GM18505 (cell line): ENCODE measurements around the gene C16orf92.

Experiments used
- ATAC-seq: cut with Tn5 transposase; IDR thresholded peaks from one replicate; pipeline ENCODE4 v1.9.1; 2021; ENCODE audit not compliant: unreplicated experiment
- POLR2A ChIP-seq: IDR thresholded peaks from 4 replicates; pipeline ENCODE4 v1.6.1; 2011; ENCODE audit warnings: borderline replicate concordance; ENCODE audit not compliant: insufficient read depth, insufficient read length; ENCODE audit errors: extremely low read depth

C16orf92 gene

GRCh38 chr16:30063278-30063892, 40.4 kb downstream of the C16orf92 start:
- no peak for ATAC-seq
- no peak for TF ChIP-seq POLR2A

- peak; percentile 73 for TF ChIP-seq POLR2A
- no peak for ATAC-seq
Measured at GRCh38 chr16:30063893-30064728, 41.1 kb downstream of the C16orf92 start.

- no peak for TF ChIP-seq POLR2A
- no peak for ATAC-seq
Measured at GRCh38 chr16:30064729-30065101, 41.7 kb downstream of the C16orf92 start.

- TF ChIP-seq POLR2A = peak; percentile 94
- ATAC-seq = peak; percentile 74
Measured at GRCh38 chr16:30065102-30065942, 42.3 kb downstream of the C16orf92 start, which contains the start of gene ALDOA. Gene ALDOA (plus strand): TSS chr16:30065760. CDS start chr16:30066898, 1,138 bp downstream.

- peak; percentile 0 for ATAC-seq
- no peak for TF ChIP-seq POLR2A
Measured at GRCh38 chr16:30065943-30066760, 43.2 kb downstream of the C16orf92 start.

- ATAC-seq = no peak
- no peak for TF ChIP-seq POLR2A
Measured at GRCh38 chr16:30066761-30067583, 44.0 kb downstream of the C16orf92 start.

GRCh38 chr16:30067584-30067916, 44.6 kb downstream of the C16orf92 start:
- no peak for ATAC-seq
- no peak for TF ChIP-seq POLR2A

GRCh38 chr16:30068333-30068732, 45.3 kb downstream of the C16orf92 start:
- no peak for TF ChIP-seq POLR2A
- no peak for ATAC-seq

- ATAC-seq = no peak
Measured at GRCh38 chr16:30068750-30069610, 46.0 kb downstream of the C16orf92 start.

GRCh38 chr16:30069611-30070462, 46.8 kb downstream of the C16orf92 start:
- no peak for ATAC-seq
- TF ChIP-seq POLR2A = no peak

More at GRCh38 chr16:30068750-30069610, 46.0 kb downstream of the C16orf92 start:
- no peak for TF ChIP-seq POLR2A
